HepG2 (cell line): ENCODE measurements around the gene TLN1. TPM values are rescaled to one million over a fixed set of nuclear protein-coding genes. Genes with fewer than 3 reads are reported as not detected.

Source experiments
- ATAC-seq: fragments of 200-7000 bp; cut with Tn5 transposase; 3 replicates; pipeline ENCODE4 v1.9.1; 2020; ENCODE audit warnings: mild to moderate bottlenecking, moderate library complexity
- BruUV-seq: library from RNA; stranded (reverse); fragments of 400-500 nt; replicated peaks from 2 replicates; lab custom pipeline; 2021; lab: Mats Ljungman, UMichigan
- CTCF ChIA-PET: fragments of 300-600 bp; formaldehyde crosslinking; extraction: SDS; loops from one replicate; lab custom pipeline; 2021; ENCODE audit warnings: low total read pairs, inconsistent platforms, low intra/inter-chr PET ratio; lab: Yijun Ruan, JAX
- POLR2A ChIA-PET: fragments of 350-600 bp; sonication (Branson Sonifier 250); formaldehyde crosslinking; loops from one replicate; lab custom pipeline; 2020; ENCODE audit warnings: antibody characterized with exemption, inconsistent platforms; lab: Yijun Ruan, JAX
- DNase-seq: peaks from one replicate; pipeline ENCODE4 v3.0.0-alpha.2; 2015; ENCODE audit warnings: low spot score
- FAIRE-seq: peaks from 3 replicates; lab custom pipeline; 2011; peaks lifted over from hg19 to GRCh38; lab: Jason Lieb, UNC
- H2AFZ ChIP-seq: one replicate; pipeline ENCODE4 v1.6.1; 2011; ENCODE audit warnings: low read length, inconsistent platforms
- H3K27ac ChIP-seq: fragments of 300-600 bp; 3 replicates; pipeline ENCODE4 v1.8.0; 2011; ENCODE audit warnings: mixed run types, mild to moderate bottlenecking, mixed read lengths, low read length, inconsistent platforms; ENCODE audit not compliant: insufficient read depth; ENCODE audit errors: extremely low read length
- H3K27me3 ChIP-seq, 2 experiments: fragments of 200-600 bp in 1 of 2; 2 replicates in 1 of 2; 3 replicates in 1 of 2; pipeline versions ENCODE4 v1.6.0 to v1.8.0; 2011; ENCODE audit warnings: low read length in 2 of 2, mild to moderate bottlenecking in 2 of 2, moderate library complexity in 2 of 2, inconsistent platforms in 1 of 2; ENCODE audit not compliant: insufficient read depth in 2 of 2, control insufficient read depth in 1 of 2
- H3K36me3 ChIP-seq, 2 experiments: fragments of 200-600 bp in 1 of 2; replicated peaks in 1 of 2; 2 replicates in 1 of 2; 3 replicates in 1 of 2; pipeline versions ENCODE4 v1.5.1 to v1.8.0; 2011; ENCODE audit warnings: low read length in 2 of 2, inconsistent platforms in 1 of 2; ENCODE audit not compliant: insufficient read depth in 2 of 2, control insufficient read depth in 1 of 2
- H3K4me1 ChIP-seq: 2 replicates; pipeline ENCODE4 v1.5.1; 2012; ENCODE audit warnings: low read length, inconsistent platforms; ENCODE audit not compliant: insufficient read depth
- H3K4me2 ChIP-seq: 2 replicates; pipeline ENCODE4 v1.6.0; 2011; ENCODE audit warnings: low read depth, low read length, inconsistent platforms
- H3K4me3 ChIP-seq, 3 experiments: fragments of 200-600 bp in 1 of 3; sonication (generic), shearing (Covaris generic) in 1 of 3; replicated peaks in 1 of 3; 2 replicates each; pipeline ENCODE4 v1.5.1; 2011 to 2016; ENCODE audit warnings: low read length in 3 of 3, inconsistent platforms in 2 of 3, low read depth in 2 of 3, mild to moderate bottlenecking in 2 of 3, control low read depth in 1 of 3, mixed read lengths in 1 of 3; ENCODE audit not compliant: insufficient read depth in 1 of 3
- H3K79me2 ChIP-seq: one replicate; pipeline ENCODE4 v1.6.1; 2011; ENCODE audit warnings: low read length, inconsistent platforms; ENCODE audit not compliant: insufficient read depth
- H3K9ac ChIP-seq: 2 replicates; pipeline ENCODE4 v1.6.0; 2011; ENCODE audit warnings: mild to moderate bottlenecking, low read depth, low read length, inconsistent platforms; ENCODE audit not compliant: insufficient read depth
- H3K9me3 ChIP-seq: 2 replicates; pipeline ENCODE4 v1.5.1; 2012; ENCODE audit warnings: mild to moderate bottlenecking, low read length
- H4K20me1 ChIP-seq: 2 replicates; pipeline ENCODE4 v1.6.0; 2011; ENCODE audit warnings: inconsistent platforms, mild to moderate bottlenecking, low read length, moderate library complexity; ENCODE audit not compliant: insufficient read depth
- ATM ChIP-seq: fragments of 450-650 bp; IDR thresholded peaks from 2 replicates; pipeline ENCODE4 v1.7.1; 2017; ENCODE audit warnings: mild to moderate bottlenecking, borderline replicate concordance
- FOXM1 ChIP-seq: sonication (generic); formaldehyde crosslinking; IDR thresholded peaks from 2 replicates; pipeline ENCODE4 v1.5.0; 2020; ENCODE audit warnings: missing genetic modification reagents
- KMT2A ChIP-seq: sonication (generic); formaldehyde crosslinking; IDR thresholded peaks from 2 replicates; pipeline ENCODE4 v1.4.0; 2020; ENCODE audit warnings: missing genetic modification reagents
- NFE2 ChIP-seq: sonication (generic); formaldehyde crosslinking; IDR thresholded peaks from 2 replicates; pipeline ENCODE4 v1.4.0; 2020; ENCODE audit warnings: missing genetic modification reagents
- PHF21A ChIP-seq: sonication (generic); formaldehyde crosslinking; IDR thresholded peaks from 2 replicates; pipeline ENCODE4 v1.5.0; 2020; ENCODE audit warnings: mild to moderate bottlenecking, missing genetic modification reagents
- RARA ChIP-seq: IDR thresholded peaks from 2 replicates; pipeline ENCODE4 v1.6.1; 2016; ENCODE audit warnings: missing genetic modification reagents, missing compliant biosample characterization
- RBFOX2 ChIP-seq: fragments of 200-400 bp; formaldehyde crosslinking; IDR thresholded peaks from 2 replicates; pipeline ENCODE4 v1.6.1; 2017; ENCODE audit warnings: low read depth, mild to moderate bottlenecking, low read length
- THAP11 ChIP-seq: IDR thresholded peaks from 2 replicates; pipeline ENCODE4 v1.6.1; 2016; ENCODE audit warnings: missing biosample characterization, missing genetic modification reagents
- TP53 ChIP-seq: sonication (generic); formaldehyde crosslinking; conservative IDR thresholded peaks from 2 replicates; pipeline ENCODE4 v1.4.0; 2020; ENCODE audit warnings: missing genetic modification reagents
- ZNF143 ChIP-seq: sonication (generic); formaldehyde crosslinking; IDR thresholded peaks from 2 replicates; pipeline ENCODE4 v1.4.0; 2020; ENCODE audit warnings: missing genetic modification reagents
- ZNF354B ChIP-seq: sonication (generic); formaldehyde crosslinking; IDR thresholded peaks from 2 replicates; pipeline ENCODE4 v1.8.0; 2022; ENCODE audit warnings: mild to moderate bottlenecking, missing genetic modification reagents
- ZNF552 ChIP-seq: sonication (generic); formaldehyde crosslinking; IDR thresholded peaks from 2 replicates; pipeline ENCODE4 v1.9.0; 2022; ENCODE audit warnings: missing genetic modification reagents, mild to moderate bottlenecking, borderline replicate concordance
- ZNF616 ChIP-seq: sonication (generic); formaldehyde crosslinking; IDR thresholded peaks from 2 replicates; pipeline ENCODE4 v1.5.0; 2020; ENCODE audit warnings: low read depth, mild to moderate bottlenecking, missing genetic modification reagents
- WGBS: methylation state at CpG from one replicate; pipeline ENCODE4 v1.1.6; 2017; ENCODE audit warnings: low lambda C conversion rate; 5-methylcytosine and 5-hydroxymethylcytosine counted together
- in situ Hi-C: cut with HindIII; loops from 2 replicates; pipeline ENCODE4 v1.10.0; 2017; ENCODE audit warnings: low pct_unique_long_range_greater_than_20kb; ENCODE audit not compliant: extremely low pct_ligation_motif_present
- intact Hi-C: fragments of 100-400 bp; cut with micrococcal nuclease; formaldehyde crosslinking; loops from one replicate; pipeline ENCODE4 v1.10.0; 2022; ENCODE audit not compliant: unreplicated experiment
- polyA plus RNA-seq, 8 experiments: library from polyadenylated mRNA; depleted of rRNA in 3 of 8; stranded (reverse) in 7 of 8; unstranded in 1 of 8; fragments of >200 nt; fragmentation: Illumina TruSeq in 4 of 8; extraction: Trizol in 4 of 8; gene quantifications; 2 replicates each; pipeline versions ENCODE4 v1.2.1 to v1.2.3, GENCODE V29; 2011 to 2016; ENCODE audit warnings: low read depth in 4 of 8, missing spikeins in 1 of 8, mixed read lengths in 1 of 8; ENCODE audit not compliant: insufficient read depth in 1 of 8
- total RNA-seq, 5 experiments: library from RNA; depleted of rRNA; stranded (reverse); fragments of >200 nt; fragmentation: Illumina TruSeq; extraction: Trizol; gene quantifications; 2 replicates each; pipeline ENCODE4 v1.2.3, GENCODE V29; 2016; ENCODE audit warnings: low read depth in 1 of 5
- TF ChIP-seq, protein P1 (sequence below): sonication (generic); formaldehyde crosslinking; IDR thresholded peaks from 2 replicates; pipeline ENCODE4 v1.4.0; 2020; ENCODE audit warnings: missing genetic modification reagents, mild to moderate bottlenecking, borderline replicate concordance
- TF ChIP-seq, protein P2 (sequence below): sonication (generic); formaldehyde crosslinking; IDR thresholded peaks from 2 replicates; pipeline ENCODE4 v1.5.1; 2020; ENCODE audit warnings: missing genetic modification reagents, mild to moderate bottlenecking, borderline replicate concordance
- TF ChIP-seq, protein P3 (sequence below): IDR thresholded peaks from 2 replicates; pipeline ENCODE4 v1.6.1; 2016; ENCODE audit warnings: mild to moderate bottlenecking, missing biosample characterization, missing genetic modification reagents

Gene TLN1
- total and polyA plus RNA-seq, 2 of the 13 experiments (the other 11 are each of a cell fraction or from before 2014, with no cell fraction given), result 35.2 to 51.8 TPM

DNA sequence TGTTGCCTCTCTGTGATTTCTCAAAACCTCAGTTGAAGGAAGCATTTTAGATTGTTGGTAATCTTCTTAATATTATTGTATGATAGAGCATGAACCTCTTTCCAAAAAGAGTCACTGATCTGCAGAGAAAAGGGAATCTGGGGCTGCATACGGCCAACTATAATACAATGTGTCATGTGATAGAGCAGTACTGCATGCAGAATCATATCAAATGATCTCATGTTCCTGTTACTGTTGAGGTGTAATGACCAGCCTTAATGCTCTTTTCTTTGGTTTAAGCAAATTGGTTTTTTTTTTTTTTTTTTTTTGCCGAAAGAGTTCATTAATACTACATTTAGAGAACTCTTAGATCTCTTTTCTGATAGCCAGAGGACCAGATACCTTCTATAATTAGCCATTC lies 35.0 kb upstream of the TLN1 start:
- Histone ChIP-seq H3K27me3 (no peaks in the 10 kb centered on the region), H3K79me2 (peaks cover 14% of the 10 kb centered on the region), H3K36me3 (no peaks in the 10 kb centered on the region), H3K4me3 (no peak overlapping the region), H2AFZ (no peak overlapping the region), H3K27ac (no peak overlapping the region), H3K9ac (no peak overlapping the region), H3K4me1 (peaks cover 22% of the 10 kb centered on the region), H3K4me2 (no peak overlapping the region), H4K20me1 (no peaks in the 10 kb centered on the region), H3K9me3 (no peaks in the 10 kb centered on the region)
- DNase-seq (no peak), ATAC-seq (no peak), FAIRE-seq (no peak)
- intact Hi-C loops (no loop called here), in situ Hi-C loops (no loop called here)
- no TSS peak for BruUV-seq
- ChIA-PET POLR2A (no interaction called here), CTCF (no interaction called here)
- 98% methylated on average over 2 of the region's 2 CpGs for WGBS
- TF ChIP-seq ZNF354B, result no peak
- no peak for TF ChIP-seq THAP11 (CRISPR knock-in tag)
- TF ChIP-seq KMT2A (CRISPR knock-in tag), result no peak
- no peak for TF ChIP-seq PHF21A
- no peak for TF ChIP-seq ZNF552 (CRISPR knock-in tag)
- TF ChIP-seq, protein P1, sequence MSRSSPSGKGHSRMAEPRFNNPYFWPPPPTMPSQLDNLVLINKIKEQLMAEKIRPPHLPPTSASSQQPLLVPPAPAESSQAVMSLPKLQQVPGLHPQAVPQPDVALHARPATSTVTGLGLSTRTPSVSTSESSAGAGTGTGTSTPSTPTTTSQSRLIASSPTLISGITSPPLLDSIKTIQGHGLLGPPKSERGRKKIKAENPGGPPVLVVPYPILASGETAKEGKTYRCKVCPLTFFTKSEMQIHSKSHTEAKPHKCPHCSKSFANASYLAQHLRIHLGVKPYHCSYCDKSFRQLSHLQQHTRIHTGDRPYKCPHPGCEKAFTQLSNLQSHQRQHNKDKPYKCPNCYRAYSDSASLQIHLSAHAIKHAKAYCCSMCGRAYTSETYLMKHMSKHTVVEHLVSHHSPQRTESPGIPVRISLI (CRISPR knock-in tag), result no peak
- TF ChIP-seq, protein P2, sequence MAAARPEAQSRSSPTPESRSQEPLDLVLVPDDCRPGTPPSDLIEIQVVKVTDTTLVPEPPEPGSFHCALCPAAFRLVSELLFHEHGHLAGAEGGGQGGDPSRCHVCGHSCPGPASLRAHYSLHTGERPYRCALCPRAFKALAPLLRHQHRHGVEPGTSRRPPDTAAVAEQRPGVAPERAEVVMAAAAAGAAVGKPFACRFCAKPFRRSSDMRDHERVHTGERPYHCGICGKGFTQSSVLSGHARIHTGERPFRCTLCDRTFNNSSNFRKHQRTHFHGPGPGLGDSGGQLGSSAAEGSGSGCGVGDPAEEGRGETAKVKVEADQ (CRISPR knock-in tag), result no peak
- TF ChIP-seq TP53, result no peak
- no peak for TF ChIP-seq FOXM1 (CRISPR knock-in tag)
- TF ChIP-seq NFE2, result no peak
- no peak for TF ChIP-seq RBFOX2
- no peak for TF ChIP-seq ZNF616 (CRISPR knock-in tag)
- TF ChIP-seq, protein P3, sequence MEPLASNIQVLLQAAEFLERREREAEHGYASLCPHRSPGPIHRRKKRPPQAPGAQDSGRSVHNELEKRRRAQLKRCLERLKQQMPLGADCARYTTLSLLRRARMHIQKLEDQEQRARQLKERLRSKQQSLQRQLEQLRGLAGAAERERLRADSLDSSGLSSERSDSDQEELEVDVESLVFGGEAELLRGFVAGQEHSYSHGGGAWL (CRISPR knock-in tag), result no peak
- no peak for TF ChIP-seq ZNF143 (CRISPR knock-in tag)
- no peak for TF ChIP-seq RARA (CRISPR knock-in tag)
- no peak for TF ChIP-seq ATM
